Measurements from ENCODE around the gene CDC42SE1.

Gene CDC42SE1

DNA sequence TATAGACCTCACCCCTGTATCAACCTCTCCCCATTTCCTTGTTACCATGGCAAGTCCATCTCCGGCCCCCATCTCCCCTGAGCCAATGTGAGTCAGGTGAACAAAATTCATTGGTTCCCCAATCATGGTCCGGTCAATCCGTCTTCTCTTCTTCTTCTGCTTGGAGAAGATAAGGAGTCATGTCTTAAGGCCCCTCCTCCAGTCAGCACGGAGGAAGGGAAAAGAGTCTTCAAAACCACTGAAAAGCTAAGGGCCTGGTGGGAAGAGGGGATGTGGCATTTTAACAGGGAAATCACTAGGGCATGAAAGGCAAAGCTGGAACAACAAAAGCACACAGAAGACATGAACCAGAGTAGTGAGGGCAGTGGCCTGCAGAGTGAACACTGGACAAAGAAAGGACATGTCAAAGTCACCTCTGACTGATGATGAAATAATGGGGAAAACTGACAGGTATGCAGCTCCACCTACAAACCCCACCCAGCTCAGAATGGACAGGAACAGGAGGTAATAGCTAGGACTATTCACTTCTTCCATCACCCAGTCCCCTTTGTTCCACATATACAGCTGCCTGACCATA, 4.4 kb downstream of the CDC42SE1 start:
- Histone ChIP-seq H3K4me3 (ENCODE audit: insufficient read depth, low read depth, low read length) (no peak overlapping the region), H3K4me1 (ENCODE audit: control insufficient read depth, insufficient read depth, low read length) (peaks cover 8% of the 10 kb centered on the region), H3K27ac (ENCODE audit: insufficient read depth, low read depth, low read length, poor library complexity, severe bottlenecking) (no peak overlapping the region), H3K9me3 (ENCODE audit: control insufficient read depth, low read length) (no peaks in the 10 kb centered on the region), H3K27me3 (ENCODE audit: control insufficient read depth, insufficient read depth, low read length, poor library complexity, severe bottlenecking) (no peaks in the 10 kb centered on the region), H3K36me3 (ENCODE audit: control insufficient read depth, insufficient read depth, low read length) (peaks cover 11% of the 10 kb centered on the region)
- 91 to 93% methylated on average over 4 of the region's 4 CpGs for WGBS, 2 experiments

DNA sequence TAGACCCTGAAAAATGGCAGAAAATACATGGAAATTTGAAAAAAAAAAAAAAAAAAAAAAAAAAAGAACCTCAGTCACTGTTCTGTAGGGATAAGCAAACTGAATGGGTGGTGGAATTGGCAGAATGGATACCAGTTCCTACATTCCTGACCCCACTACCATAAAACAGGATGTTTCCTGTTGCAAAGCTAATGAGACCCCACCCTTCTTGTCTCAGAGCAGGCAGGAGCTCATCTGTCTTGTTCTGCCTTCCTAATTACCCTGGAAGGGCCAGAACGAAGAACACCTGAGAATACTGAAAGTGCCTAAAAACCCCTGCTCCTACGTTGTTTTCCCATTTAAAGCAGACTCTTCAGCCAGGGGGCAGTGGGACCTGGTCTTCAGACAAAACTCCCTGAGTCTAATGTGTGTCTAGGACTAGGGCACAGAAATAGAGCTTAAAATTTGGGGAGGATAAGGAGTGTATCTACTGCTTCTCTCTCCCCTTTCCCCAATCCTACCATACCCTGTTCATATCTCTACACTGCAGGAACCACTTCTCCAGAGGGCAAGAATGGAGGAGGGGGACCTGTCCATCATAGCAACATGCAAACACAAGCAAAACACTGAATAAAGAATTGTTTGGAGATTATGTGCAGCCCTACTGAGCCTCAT, 7.9 kb downstream of the CDC42SE1 start:
- no peaks in the 10 kb centered on the region for H3K27me3 ChIP-seq (ENCODE audit: control insufficient read depth, insufficient read depth, low read length, poor library complexity, severe bottlenecking)
- WGBS, 2 experiments: 81 to 84% methylated on average over 2 of the region's 2 CpGs
- no peaks in the 10 kb centered on the region for H3K9me3 ChIP-seq (ENCODE audit: control insufficient read depth, low read length)
- H3K27ac ChIP-seq (ENCODE audit: insufficient read depth, low read depth, low read length, poor library complexity, severe bottlenecking): no peak overlapping the region
- no peak overlapping the region for H3K4me3 ChIP-seq (ENCODE audit: insufficient read depth, low read depth, low read length)
- H3K4me1 ChIP-seq (ENCODE audit: control insufficient read depth, insufficient read depth, low read length): peaks cover 3% of the 10 kb centered on the region
- peaks cover 11% of the 10 kb centered on the region for H3K36me3 ChIP-seq (ENCODE audit: control insufficient read depth, insufficient read depth, low read length)

DNA sequence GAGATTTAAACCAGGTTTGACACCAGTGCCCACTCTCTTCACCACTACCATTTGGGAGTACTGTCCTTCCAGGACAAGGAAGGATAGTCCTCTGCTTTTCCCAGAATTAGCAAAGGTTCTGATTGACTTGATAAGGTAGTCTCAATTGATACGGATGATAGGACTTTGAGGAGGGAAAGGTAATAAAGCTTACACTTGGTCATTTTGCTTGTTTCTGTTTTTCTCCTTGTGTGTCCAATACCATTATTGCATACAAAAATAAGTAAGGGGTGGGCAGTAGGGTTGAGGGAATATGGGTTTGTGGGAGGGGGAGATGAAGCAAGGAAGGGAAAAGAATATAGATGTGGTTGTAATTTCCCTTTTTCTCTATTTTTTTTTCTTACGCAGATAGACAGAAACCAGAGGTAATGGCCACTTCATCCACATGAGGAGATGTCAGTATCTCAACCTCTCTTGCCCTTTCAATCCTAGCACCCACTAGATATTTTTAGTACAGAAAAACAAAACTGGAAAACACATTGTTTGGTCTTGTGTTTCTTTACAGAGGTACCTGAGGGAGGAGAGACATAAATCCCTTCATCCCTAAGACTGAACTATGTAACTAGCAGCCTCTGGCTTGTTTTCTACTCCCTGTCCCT, 9.3 kb downstream of the CDC42SE1 start:
- H3K4me1 ChIP-seq (ENCODE audit: control insufficient read depth, insufficient read depth, low read length): peaks cover 3% of the 10 kb centered on the region
- H3K4me3 ChIP-seq (ENCODE audit: insufficient read depth, low read depth, low read length): no peak overlapping the region
- WGBS, 2 experiments: 95% methylated on average over 2 of the region's 2 CpGs
- no peak overlapping the region for H3K27ac ChIP-seq (ENCODE audit: insufficient read depth, low read depth, low read length, poor library complexity, severe bottlenecking)
- H3K9me3 ChIP-seq (ENCODE audit: control insufficient read depth, low read length): no peaks in the 10 kb centered on the region
- H3K36me3 ChIP-seq (ENCODE audit: control insufficient read depth, insufficient read depth, low read length): peaks cover 11% of the 10 kb centered on the region
- no peaks in the 10 kb centered on the region for H3K27me3 ChIP-seq (ENCODE audit: control insufficient read depth, insufficient read depth, low read length, poor library complexity, severe bottlenecking)

DNA sequence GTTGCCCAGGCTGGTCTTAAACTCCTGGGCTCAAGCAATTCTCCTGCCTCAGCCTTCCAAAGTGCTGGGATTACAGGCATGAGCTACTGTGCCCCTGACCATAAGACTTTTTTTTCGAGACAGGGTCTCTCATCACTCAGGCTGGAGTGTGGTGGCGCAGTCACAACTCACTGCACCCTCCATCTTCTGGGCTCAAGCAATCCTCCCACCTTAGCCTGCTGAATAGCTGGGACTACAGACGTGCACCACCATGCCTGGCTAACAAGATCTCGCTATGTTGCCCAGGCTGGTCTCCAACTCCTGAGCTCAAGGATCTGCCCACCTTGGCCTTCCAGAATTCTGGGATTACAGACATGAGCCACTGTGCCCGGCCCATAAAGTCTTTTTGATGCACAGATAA, 10.0 kb downstream of the CDC42SE1 start:
- Histone ChIP-seq H3K27ac (ENCODE audit: insufficient read depth, low read depth, low read length, poor library complexity, severe bottlenecking) (no peak overlapping the region), H3K27me3 (ENCODE audit: control insufficient read depth, insufficient read depth, low read length, poor library complexity, severe bottlenecking) (no peaks in the 10 kb centered on the region), H3K4me3 (ENCODE audit: insufficient read depth, low read depth, low read length) (no peak overlapping the region), H3K9me3 (ENCODE audit: control insufficient read depth, low read length) (no peaks in the 10 kb centered on the region), H3K4me1 (ENCODE audit: control insufficient read depth, insufficient read depth, low read length) (peaks cover 3% of the 10 kb centered on the region), H3K36me3 (ENCODE audit: control insufficient read depth, insufficient read depth, low read length) (peaks cover 7% of the 10 kb centered on the region)
- 91 to 94% methylated on average over 5 of the region's 5 CpGs for WGBS, 2 experiments

DNA sequence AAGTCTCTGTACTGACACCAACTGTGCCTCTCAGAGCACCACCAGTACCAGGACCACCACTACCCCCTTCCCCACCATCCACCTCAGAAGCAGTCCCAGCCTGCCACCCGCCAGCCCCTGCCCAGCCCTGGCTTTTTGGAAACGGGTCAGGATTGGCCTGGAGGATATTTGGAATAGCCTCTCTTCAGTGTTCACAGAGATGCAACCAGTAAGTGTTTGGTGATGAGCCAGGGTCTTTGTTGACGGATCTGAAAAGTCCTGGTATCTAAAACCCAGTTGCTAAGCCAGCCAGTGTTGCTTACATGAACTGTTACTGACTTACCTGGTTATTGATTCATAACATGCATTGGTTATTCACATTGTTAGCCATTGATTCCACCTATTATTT, 10.8 kb downstream of the CDC42SE1 start:
- Histone ChIP-seq H3K9me3 (ENCODE audit: control insufficient read depth, low read length) (no peaks in the 10 kb centered on the region), H3K27ac (ENCODE audit: insufficient read depth, low read depth, low read length, poor library complexity, severe bottlenecking) (no peak overlapping the region), H3K4me3 (ENCODE audit: insufficient read depth, low read depth, low read length) (peak overlapping the region; percentile 93), H3K36me3 (ENCODE audit: control insufficient read depth, insufficient read depth, low read length) (peaks cover 7% of the 10 kb centered on the region), H3K4me1 (ENCODE audit: control insufficient read depth, insufficient read depth, low read length) (peaks cover 3% of the 10 kb centered on the region), H3K27me3 (ENCODE audit: control insufficient read depth, insufficient read depth, low read length, poor library complexity, severe bottlenecking) (no peaks in the 10 kb centered on the region)
- 37 to 44% methylated on average over 3 of the region's 3 CpGs for WGBS, 2 experiments

DNA sequence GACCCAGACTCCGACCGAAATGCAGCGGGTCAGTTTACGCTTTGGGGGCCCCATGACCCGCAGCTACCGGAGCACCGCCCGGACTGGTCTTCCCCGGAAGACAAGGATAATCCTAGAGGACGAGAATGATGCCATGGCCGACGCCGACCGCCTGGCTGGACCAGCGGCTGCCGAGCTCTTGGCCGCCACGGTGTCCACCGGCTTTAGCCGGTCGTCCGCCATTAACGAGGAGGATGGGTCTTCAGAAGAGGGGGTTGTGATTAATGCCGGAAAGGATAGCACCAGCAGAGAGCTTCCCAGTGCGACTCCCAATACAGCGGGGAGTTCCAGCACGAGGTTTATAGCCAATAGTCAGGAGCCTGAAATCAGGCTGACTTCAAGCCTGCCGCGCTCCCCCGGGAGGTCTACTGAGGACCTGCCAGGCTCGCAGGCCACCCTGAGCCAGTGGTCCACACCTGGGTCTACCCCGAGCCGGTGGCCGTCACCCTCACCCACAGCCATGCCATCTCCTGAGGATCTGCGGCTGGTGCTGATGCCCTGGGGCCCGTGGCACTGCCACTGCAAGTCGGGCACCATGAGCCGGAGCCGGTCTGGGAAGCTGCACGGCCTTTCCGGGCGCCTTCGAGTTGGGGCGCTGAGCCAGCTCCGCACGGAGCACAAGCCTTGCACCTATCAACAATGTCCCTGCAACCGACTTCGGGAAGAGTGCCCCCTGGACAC, 11.3 kb downstream of the CDC42SE1 start:
- Histone ChIP-seq H3K4me1 (ENCODE audit: control insufficient read depth, insufficient read depth, low read length) (peaks cover 3% of the 10 kb centered on the region), H3K9me3 (ENCODE audit: control insufficient read depth, low read length) (no peaks in the 10 kb centered on the region), H3K27ac (ENCODE audit: insufficient read depth, low read depth, low read length, poor library complexity, severe bottlenecking) (peak overlapping the region; percentile 71), H3K27me3 (ENCODE audit: control insufficient read depth, insufficient read depth, low read length, poor library complexity, severe bottlenecking) (no peaks in the 10 kb centered on the region), H3K4me3 (ENCODE audit: insufficient read depth, low read depth, low read length) (peak overlapping the region; percentile 93), H3K36me3 (ENCODE audit: control insufficient read depth, insufficient read depth, low read length) (peaks cover 5% of the 10 kb centered on the region)
- WGBS, 2 experiments: 1% methylated on average over 48 of the region's 48 CpGs

DNA sequence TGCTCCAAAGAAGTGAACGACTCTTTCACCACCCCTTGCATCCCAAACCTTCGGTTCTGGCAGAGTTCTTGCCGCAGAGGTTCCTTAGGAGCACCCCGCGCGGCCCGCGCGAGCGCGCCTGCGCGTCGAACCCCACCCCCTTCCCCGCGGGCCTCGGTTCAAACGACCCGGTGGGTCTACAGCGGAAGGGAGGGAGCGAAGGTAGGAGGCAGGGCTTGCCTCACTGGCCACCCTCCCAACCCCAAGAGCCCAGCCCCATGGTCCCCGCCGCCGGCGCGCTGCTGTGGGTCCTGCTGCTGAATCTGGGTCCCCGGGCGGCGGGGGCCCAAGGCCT, 11.9 kb downstream of the CDC42SE1 start, which contains the start of gene C1orf56:
TSS of gene C1orf56 (plus strand) at position 161 of the 334 bp plus-strand sequence. CDS start at position 258, 97 bp downstream.
- Histone ChIP-seq H3K36me3 (ENCODE audit: control insufficient read depth, insufficient read depth, low read length) (no peaks in the 10 kb centered on the region), H3K9me3 (ENCODE audit: control insufficient read depth, low read length) (no peaks in the 10 kb centered on the region), H3K27ac (ENCODE audit: insufficient read depth, low read depth, low read length, poor library complexity, severe bottlenecking) (peak within 1 kb of the TSS; percentile 71), H3K4me1 (ENCODE audit: control insufficient read depth, insufficient read depth, low read length) (peaks cover 3% of the 10 kb centered on the region), H3K27me3 (ENCODE audit: control insufficient read depth, insufficient read depth, low read length, poor library complexity, severe bottlenecking) (no peaks in the 10 kb centered on the region), H3K4me3 (ENCODE audit: insufficient read depth, low read depth, low read length) (peak within 1 kb of the TSS; percentile 93)
- 0 to 1% methylated on average over 29 of the region's 29 CpGs for WGBS, 2 experiments

DNA sequence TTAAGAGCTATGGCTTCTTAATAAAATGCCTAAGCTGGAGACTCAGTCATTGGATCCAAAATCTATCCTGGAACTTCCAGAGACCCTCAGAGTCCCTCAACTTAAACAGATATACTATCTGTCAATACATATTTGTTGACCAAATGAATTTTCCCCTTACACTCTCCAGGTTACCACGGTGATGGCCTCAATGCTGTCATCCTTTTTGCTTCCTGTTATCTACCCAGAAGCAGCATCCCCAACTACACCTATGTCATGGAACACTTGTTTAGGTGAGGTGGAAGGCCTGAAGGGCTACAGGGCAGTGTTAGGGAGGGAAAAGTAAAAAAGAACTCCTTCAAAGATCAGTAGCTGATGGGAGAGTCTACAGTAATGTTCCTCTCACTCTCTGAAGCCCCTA, 16.3 kb downstream of the CDC42SE1 start:
- H3K4me1 ChIP-seq (ENCODE audit: control insufficient read depth, insufficient read depth, low read length): no peaks in the 10 kb centered on the region
- WGBS, 2 experiments: 94 to 100% methylated on average over 1 of the region's 1 CpG
- no peaks in the 10 kb centered on the region for H3K36me3 ChIP-seq (ENCODE audit: control insufficient read depth, insufficient read depth, low read length)
- H3K9me3 ChIP-seq (ENCODE audit: control insufficient read depth, low read length): no peaks in the 10 kb centered on the region
- no peak overlapping the region for H3K4me3 ChIP-seq (ENCODE audit: insufficient read depth, low read depth, low read length)
- H3K27me3 ChIP-seq (ENCODE audit: control insufficient read depth, insufficient read depth, low read length, poor library complexity, severe bottlenecking): no peaks in the 10 kb centered on the region
- H3K27ac ChIP-seq (ENCODE audit: insufficient read depth, low read depth, low read length, poor library complexity, severe bottlenecking): no peak overlapping the region

DNA sequence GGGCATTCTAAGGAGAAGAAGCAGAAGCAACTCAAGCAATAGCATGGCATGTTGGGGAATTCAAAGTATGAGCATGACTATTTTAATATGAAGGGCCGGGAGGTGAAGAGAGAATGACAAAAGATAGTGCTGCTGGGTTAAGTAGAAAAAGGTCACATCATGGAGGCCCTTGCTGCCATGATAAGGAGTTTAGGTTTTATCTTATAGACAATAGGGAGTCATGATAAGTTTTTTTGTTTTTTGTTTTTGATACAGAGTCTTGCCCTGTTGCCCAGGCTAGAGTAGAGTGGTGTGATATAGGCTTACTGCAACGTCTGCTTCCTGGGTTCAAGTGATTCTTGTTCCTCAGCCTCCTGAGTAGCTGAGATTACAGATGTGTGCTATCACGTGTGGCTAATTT, 19.9 kb downstream of the CDC42SE1 start:
- Histone ChIP-seq H3K4me3 (ENCODE audit: insufficient read depth, low read depth, low read length) (no peak overlapping the region), H3K36me3 (ENCODE audit: control insufficient read depth, insufficient read depth, low read length) (peaks cover 5% of the 10 kb centered on the region), H3K27me3 (ENCODE audit: control insufficient read depth, insufficient read depth, low read length, poor library complexity, severe bottlenecking) (no peaks in the 10 kb centered on the region), H3K9me3 (ENCODE audit: control insufficient read depth, low read length) (no peaks in the 10 kb centered on the region), H3K27ac (ENCODE audit: insufficient read depth, low read depth, low read length, poor library complexity, severe bottlenecking) (no peak overlapping the region), H3K4me1 (ENCODE audit: control insufficient read depth, insufficient read depth, low read length) (no peaks in the 10 kb centered on the region)
- 84 to 92% methylated on average over 3 of the region's 3 CpGs for WGBS, 2 experiments

DNA sequence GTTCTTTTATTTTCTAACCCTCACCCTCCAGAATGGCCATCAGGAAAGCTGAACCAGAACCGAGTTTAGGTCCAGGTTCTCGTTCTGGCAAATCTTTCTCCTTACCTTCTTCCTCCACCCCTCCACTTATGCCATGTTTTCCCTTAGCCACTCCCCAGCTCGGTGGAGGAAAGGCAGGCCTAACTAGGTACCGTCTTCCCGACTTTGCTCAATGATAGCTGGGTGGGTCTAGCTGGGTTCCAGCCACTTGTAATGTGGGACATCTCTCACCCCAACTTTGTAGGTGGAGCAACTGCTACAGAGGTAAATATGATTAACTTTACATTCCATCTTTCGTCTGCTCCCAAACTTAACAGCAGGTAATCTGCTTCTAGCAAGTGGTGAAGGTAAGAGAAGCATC, 22.4 kb downstream of the CDC42SE1 start:
- Histone ChIP-seq H3K27me3 (ENCODE audit: control insufficient read depth, insufficient read depth, low read length, poor library complexity, severe bottlenecking) (no peaks in the 10 kb centered on the region), H3K9me3 (ENCODE audit: control insufficient read depth, low read length) (no peaks in the 10 kb centered on the region), H3K4me3 (ENCODE audit: insufficient read depth, low read depth, low read length) (no peak overlapping the region), H3K4me1 (ENCODE audit: control insufficient read depth, insufficient read depth, low read length) (no peaks in the 10 kb centered on the region), H3K36me3 (ENCODE audit: control insufficient read depth, insufficient read depth, low read length) (peaks cover 11% of the 10 kb centered on the region), H3K27ac (ENCODE audit: insufficient read depth, low read depth, low read length, poor library complexity, severe bottlenecking) (no peak overlapping the region)
- 90 to 92% methylated on average over 6 of the region's 6 CpGs for WGBS, 2 experiments

Data from ectodermal cell (in vitro differentiated cells).